Astrocyte (in vitro differentiated cells and primary cell): ENCODE measurements around the gene DIAPH1.

Source experiments
- CTCF ChIP-seq: IDR thresholded peaks from 2 replicates; pipeline ENCODE4 v1.5.1; 2011; ENCODE audit warnings: low read depth, mild to moderate bottlenecking, inconsistent platforms, low read length, moderate library complexity; ENCODE audit not compliant: insufficient read depth
- EZH2 ChIP-seq: IDR thresholded peaks from 2 replicates; pipeline ENCODE4 v1.6.1; 2012; ENCODE audit warnings: mild to moderate bottlenecking, low read length, inconsistent platforms; ENCODE audit not compliant: insufficient read depth

DNA sequence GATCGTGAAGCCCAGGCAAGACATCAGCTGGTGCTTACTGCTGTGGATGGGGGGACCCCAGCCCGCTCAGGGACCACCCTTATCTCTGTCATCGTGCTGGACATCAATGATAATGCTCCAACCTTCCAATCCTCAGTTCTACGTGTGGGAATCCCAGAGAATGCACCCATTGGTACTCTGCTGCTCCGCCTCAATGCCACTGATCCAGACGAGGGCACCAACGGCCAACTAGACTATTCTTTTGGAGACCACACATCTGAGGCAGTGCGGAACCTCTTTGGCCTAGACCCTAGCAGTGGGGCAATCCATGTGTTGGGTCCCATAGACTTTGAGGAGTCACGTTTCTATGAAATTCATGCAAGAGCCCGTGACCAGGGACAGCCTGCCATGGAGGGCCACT lies 129.0 kb downstream of the DIAPH1 start:
- no peak for TF ChIP-seq CTCF
- no peak for TF ChIP-seq EZH2
